Suprapubic skin (tissue), 4 donors: ENCODE data around the gene EPN2. TPM values are rescaled to one million over a fixed set of nuclear protein-coding genes. Genes with fewer than 3 reads are reported as not detected.
A peak's percentile ranks its signal among the peaks of the same experiment; 100 is the strongest.

Experiments used
- DNase-seq, 2 donors: peaks; one replicate each; pipeline ENCODE4 v3.0.0-alpha.2; 2019; ENCODE audit warnings: low spot score in 2 of 2
- H3K27ac ChIP-seq: fragments of 200-600 bp; sonication (generic); one replicate; pipeline ENCODE4 v1.5.1; 2019
- H3K27me3 ChIP-seq: fragments of 200-600 bp; sonication (generic); one replicate; pipeline ENCODE4 v1.5.1; 2019
- H3K36me3 ChIP-seq: fragments of 200-600 bp; sonication (generic); one replicate; pipeline ENCODE4 v1.5.1; 2019
- H3K4me1 ChIP-seq: fragments of 200-600 bp; sonication (generic); one replicate; pipeline ENCODE4 v1.5.1; 2019
- H3K4me3 ChIP-seq: fragments of 200-600 bp; sonication (generic); one replicate; pipeline ENCODE4 v1.5.1; 2019; ENCODE audit warnings: mild to moderate bottlenecking
- H3K9me3 ChIP-seq: fragments of 200-600 bp; sonication (generic); one replicate; pipeline ENCODE4 v1.5.1; 2019
- CTCF ChIP-seq, 2 donors: fragments of 200-600 bp in 1 of 2; fragments of 450-650 bp in 1 of 2; sonication (generic) in 1 of 2; IDR thresholded peaks; one replicate each; pipeline ENCODE4 v1.5.1; 2016 to 2019; ENCODE audit warnings: antibody characterized with exemption in 2 of 2, mild to moderate bottlenecking in 1 of 2, moderate library complexity in 1 of 2
- EP300 ChIP-seq: sonication (generic); formaldehyde crosslinking; IDR thresholded peaks from one replicate; pipeline ENCODE4 v1.6.1; 2017; ENCODE audit warnings: antibody characterized with exemption
- POLR2A ChIP-seq, 2 donors: fragments of 450-650 bp; IDR thresholded peaks; one replicate each; pipeline ENCODE4 v1.6.1; 2017; ENCODE audit warnings: antibody characterized with exemption in 2 of 2, mild to moderate bottlenecking in 2 of 2, moderate library complexity in 2 of 2
- POLR2AphosphoS5 ChIP-seq, 3 donors: sonication (generic); formaldehyde crosslinking; IDR thresholded peaks; one replicate each; pipeline ENCODE4 v1.6.1; 2017; ENCODE audit warnings: antibody characterized with exemption in 3 of 3
- WGBS: methylation state at CpG from one replicate; pipeline ENCODE4 v1.1.5; 2018; 5-methylcytosine and 5-hydroxymethylcytosine counted together
- total RNA-seq, 4 donors: library from RNA; depleted of rRNA; stranded (reverse); fragments of >200 nt; gene quantifications; one replicate each; pipeline ENCODE4 v1.1.0, GENCODE V29; 2016

Gene EPN2
- total RNA-seq, 4 donors from 2014 or later, result 95.9 to 276 (median 131) TPM

GRCh38 chr17:19344311-19345066 is 107.3 kb downstream of the EPN2 start:
- no peak overlapping the region for H3K4me3 ChIP-seq
- peaks cover 75% of the 10 kb centered on the region for H3K4me1 ChIP-seq
- H3K27me3 ChIP-seq, result no peaks in the 10 kb centered on the region
- H3K27ac ChIP-seq, result no peak overlapping the region
- peak in 1 of 2 donors; percentile 72 for DNase-seq
- no peaks in the 10 kb centered on the region for H3K36me3 ChIP-seq
- TF ChIP-seq POLR2A (IDR thresholded peaks at IDR 0.05) (no peak), CTCF (IDR thresholded peaks at IDR 0.05) (no peak), POLR2AphosphoS5 (IDR thresholded peaks at IDR 0.05) (no peak), EP300 (no peak)
- no peaks in the 10 kb centered on the region for H3K9me3 ChIP-seq
- WGBS, result 44% methylated on average over 24 of the region's 40 CpGs

GRCh38 chr17:19345067-19345460 is 107.9 kb downstream of the EPN2 start:
- H3K27ac ChIP-seq, result peak overlapping the region; percentile 77
- no peak overlapping the region for H3K4me3 ChIP-seq
- H3K9me3 ChIP-seq, result no peaks in the 10 kb centered on the region
- DNase-seq, result peak in 1 of 2 donors; percentile 56
- TF ChIP-seq POLR2AphosphoS5 (IDR thresholded peaks at IDR 0.05), result no peak
- TF ChIP-seq POLR2A (IDR thresholded peaks at IDR 0.05), result no peak
- no peak for TF ChIP-seq EP300
- no peak for TF ChIP-seq CTCF (IDR thresholded peaks at IDR 0.05)
- WGBS, result 89% methylated on average over 7 of the region's 7 CpGs
- H3K36me3 ChIP-seq, result no peaks in the 10 kb centered on the region
- peaks cover 75% of the 10 kb centered on the region for H3K4me1 ChIP-seq
- no peaks in the 10 kb centered on the region for H3K27me3 ChIP-seq

DNA sequence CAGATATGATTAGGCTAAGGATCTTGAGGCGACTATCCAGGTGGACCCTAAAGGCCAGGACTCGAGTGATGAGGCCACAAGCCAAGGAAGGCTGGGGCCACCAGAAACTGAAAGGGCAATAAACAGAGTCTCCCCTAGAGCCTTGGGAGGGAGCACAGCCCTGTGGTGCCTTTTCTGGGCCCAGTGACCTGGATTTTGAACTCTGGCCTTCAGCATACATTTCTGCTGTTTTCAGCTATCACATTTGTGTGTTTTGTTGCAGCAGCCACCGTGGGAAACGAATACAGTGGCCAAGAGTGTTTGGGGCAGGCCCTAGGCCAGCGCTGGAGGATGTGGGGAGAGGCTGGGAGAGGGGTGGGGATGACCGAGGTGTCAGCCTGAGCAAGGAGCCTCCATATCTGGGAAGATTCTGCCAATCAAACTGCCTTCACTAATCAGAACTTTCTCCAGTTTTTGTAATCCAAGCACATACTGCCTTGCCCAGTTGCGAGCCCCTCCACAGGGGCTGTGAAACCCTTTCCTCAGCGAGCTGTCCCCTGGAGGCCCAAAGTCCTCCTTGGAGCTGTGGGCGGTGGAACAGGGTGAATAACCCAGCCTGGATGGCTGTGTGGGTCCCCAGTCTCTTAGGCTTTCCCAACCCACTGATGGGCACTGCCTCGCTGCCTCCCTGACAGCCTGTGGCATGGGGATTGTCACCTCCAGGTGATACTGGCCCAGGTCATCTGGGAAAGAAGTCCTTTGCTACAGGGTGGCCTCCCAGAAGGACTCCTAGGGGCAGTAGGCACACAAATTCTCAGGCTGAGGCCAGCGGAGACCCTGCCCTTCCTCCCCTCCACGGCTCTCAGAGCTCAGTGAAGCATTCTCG is 108.6 kb downstream of the EPN2 start:
- no peaks in the 10 kb centered on the region for H3K36me3 ChIP-seq
- no peak overlapping the region for H3K4me3 ChIP-seq
- DNase-seq, result peak in 1 of 2 donors; percentile 37
- H3K4me1 ChIP-seq, result peaks cover 75% of the 10 kb centered on the region
- 87% methylated on average over 8 of the region's 13 CpGs for WGBS
- H3K9me3 ChIP-seq, result no peaks in the 10 kb centered on the region
- H3K27ac ChIP-seq, result peak overlapping the region; percentile 77
- no peak for TF ChIP-seq EP300
- TF ChIP-seq CTCF (IDR thresholded peaks at IDR 0.05), result no peak
- TF ChIP-seq POLR2A (IDR thresholded peaks at IDR 0.05), result no peak
- H3K27me3 ChIP-seq, result no peaks in the 10 kb centered on the region

DNA sequence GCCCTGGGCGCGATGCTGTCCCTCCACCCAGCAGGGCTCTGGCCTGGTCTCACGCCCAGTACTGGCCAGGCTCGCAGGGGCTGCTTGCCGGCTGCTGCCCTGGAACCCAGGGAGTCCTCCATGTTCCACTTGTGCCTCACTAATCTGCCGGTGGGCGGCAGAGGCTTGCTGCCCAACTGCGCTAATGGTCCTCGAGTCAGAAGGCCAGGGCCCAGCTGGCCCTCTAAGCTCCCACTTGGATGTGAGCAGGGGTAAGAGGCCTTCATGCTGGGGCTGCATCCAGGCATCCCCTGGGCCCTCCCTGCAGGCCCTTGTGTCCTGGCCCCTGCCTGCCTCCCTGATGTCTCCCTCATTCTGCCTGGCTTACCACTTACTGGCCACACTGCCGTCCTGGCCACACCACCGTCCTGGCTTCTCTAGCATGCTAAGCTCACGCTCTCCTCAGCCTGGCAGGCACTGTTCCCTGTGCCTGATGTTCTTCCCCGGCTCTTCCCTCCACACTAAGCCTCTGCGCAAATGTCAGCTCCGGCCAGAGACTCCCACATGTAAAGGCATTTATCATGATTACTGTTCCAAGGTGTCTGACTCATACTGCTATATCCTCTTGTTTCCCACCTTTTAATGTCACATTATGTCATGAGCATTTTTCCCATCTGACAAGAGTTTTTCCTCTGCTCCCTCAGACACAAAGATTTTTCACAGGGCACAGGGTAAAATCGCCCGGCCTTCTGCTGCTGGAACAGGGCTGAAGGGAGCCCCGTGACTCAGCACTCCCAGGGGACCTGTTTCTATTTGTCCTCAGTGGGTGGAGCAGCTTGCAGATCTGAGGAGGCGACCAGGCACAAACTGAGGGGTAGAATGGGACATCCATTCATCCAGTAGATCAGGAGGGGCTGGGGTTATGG is 109.4 kb downstream of the EPN2 start:
- H3K27me3 ChIP-seq, result no peaks in the 10 kb centered on the region
- H3K36me3 ChIP-seq, result no peaks in the 10 kb centered on the region
- H3K27ac ChIP-seq, result peak overlapping the region; percentile 77
- no peaks in the 10 kb centered on the region for H3K9me3 ChIP-seq
- H3K4me1 ChIP-seq, result peaks cover 70% of the 10 kb centered on the region
- TF ChIP-seq POLR2A (IDR thresholded peaks at IDR 0.05) (no peak), EP300 (no peak)
- 20% methylated on average over 11 of the region's 19 CpGs for WGBS
- H3K4me3 ChIP-seq, result no peak overlapping the region
- DNase-seq, result peak; percentile 83 to 86

DNA sequence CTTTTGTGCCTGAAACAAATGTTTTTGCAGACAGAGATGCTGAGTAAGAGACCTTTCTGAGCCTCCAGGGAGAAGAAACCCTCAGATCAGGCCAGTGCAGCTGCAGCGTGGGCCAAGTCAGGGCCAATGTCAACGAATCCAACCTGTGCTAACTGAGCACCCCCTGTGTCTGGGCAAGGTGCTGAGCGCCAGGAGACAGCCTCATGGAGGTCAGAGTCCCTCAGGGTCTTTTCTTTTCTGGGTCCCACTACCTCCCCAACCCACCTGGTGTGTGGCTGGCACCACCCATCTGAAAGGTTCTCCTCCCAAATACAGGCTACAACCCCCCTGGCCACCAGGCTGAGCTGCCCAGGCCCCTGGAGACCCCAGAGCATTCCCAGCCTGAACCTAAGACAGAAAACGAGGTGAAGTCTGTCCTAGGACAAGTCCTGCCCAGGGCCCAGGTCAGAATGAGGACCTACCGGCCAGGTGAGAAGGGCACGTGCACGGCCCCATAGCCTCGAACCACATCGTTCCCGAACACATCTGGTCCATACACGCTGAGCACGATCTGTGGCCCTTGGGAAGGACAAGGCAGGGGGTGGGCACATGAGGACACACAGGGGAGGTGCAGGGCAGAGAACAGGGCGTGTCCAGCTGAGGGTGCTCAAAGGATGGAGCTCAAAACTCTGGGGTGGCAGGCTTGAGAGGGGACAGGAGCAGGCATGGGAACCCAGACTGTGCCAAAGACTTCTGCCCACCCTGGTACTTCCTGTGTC is 110.3 kb downstream of the EPN2 start:
- Histone ChIP-seq H3K4me1 (peaks cover 61% of the 10 kb centered on the region), H3K27ac (peak overlapping the region; percentile 77), H3K36me3 (no peaks in the 10 kb centered on the region), H3K27me3 (no peaks in the 10 kb centered on the region), H3K4me3 (no peak overlapping the region), H3K9me3 (no peaks in the 10 kb centered on the region)
- peak; percentile 62 to 77 for DNase-seq
- TF ChIP-seq POLR2A (IDR thresholded peaks at IDR 0.05) (no peak), EP300 (no peak), POLR2AphosphoS5 (IDR thresholded peaks at IDR 0.05) (no peak), CTCF (IDR thresholded peaks at IDR 0.05) (no peak)
- 76% methylated on average over 13 of the region's 13 CpGs for WGBS
